HepG2 (cell line): ENCODE measurements around the gene ACADVL. TPM values are rescaled to one million over a fixed set of nuclear protein-coding genes. Genes with fewer than 3 reads are reported as not detected.

ENCODE experiments used
- ASH2L ChIP-seq: fragments of 300-600, 200-600 bp; sonication (generic); IDR thresholded peaks from 2 replicates; pipeline ENCODE4 v1.7.0; 2017; ENCODE audit warnings: low read depth, mild to moderate bottlenecking, moderate library complexity, mixed read lengths, low read length; ENCODE audit not compliant: insufficient read length
- HNRNPLL ChIP-seq: fragments of 200-400 bp; formaldehyde crosslinking; IDR thresholded peaks from 2 replicates; pipeline ENCODE4 v1.6.1; 2017; ENCODE audit warnings: mild to moderate bottlenecking, low read depth, low read length; ENCODE audit not compliant: poor library complexity, severe bottlenecking
- ISL2 ChIP-seq: sonication (generic); formaldehyde crosslinking; IDR thresholded peaks from 2 replicates; pipeline ENCODE4 v1.5.0; 2020; ENCODE audit warnings: missing genetic modification reagents
- NFAT5 ChIP-seq: sonication (generic); formaldehyde crosslinking; IDR thresholded peaks from 2 replicates; pipeline ENCODE4 v1.4.0; 2020; ENCODE audit warnings: missing genetic modification reagents
- POLR2AphosphoS2 ChIP-seq: IDR thresholded peaks from 2 replicates; pipeline ENCODE4 v1.6.1; 2011; ENCODE audit warnings: low read depth, low read length, improper control_type of control experiment
- ZBTB44 ChIP-seq: sonication (generic); formaldehyde crosslinking; IDR thresholded peaks from 2 replicates; pipeline ENCODE4 v1.4.0; 2020; ENCODE audit warnings: missing genetic modification reagents
- ZNF142 ChIP-seq: sonication (generic); formaldehyde crosslinking; IDR thresholded peaks from 2 replicates; pipeline ENCODE4 v1.4.0; 2020; ENCODE audit warnings: missing genetic modification reagents
- ZNF354B ChIP-seq: sonication (generic); formaldehyde crosslinking; IDR thresholded peaks from 2 replicates; pipeline ENCODE4 v1.8.0; 2022; ENCODE audit warnings: mild to moderate bottlenecking, missing genetic modification reagents
- ZNF724P ChIP-seq: sonication (generic); formaldehyde crosslinking; IDR thresholded peaks from 2 replicates; pipeline ENCODE4 v1.8.0; 2022; ENCODE audit warnings: missing genetic modification reagents, borderline replicate concordance
- ZNF749 ChIP-seq: sonication (generic); formaldehyde crosslinking; IDR thresholded peaks from 2 replicates; pipeline ENCODE4 v1.8.0; 2022; ENCODE audit warnings: mild to moderate bottlenecking, missing genetic modification reagents, moderate library complexity, borderline replicate concordance
- ZNF781 ChIP-seq: sonication (generic); formaldehyde crosslinking; IDR thresholded peaks from 2 replicates; pipeline ENCODE4 v1.5.1; 2020; ENCODE audit warnings: borderline replicate concordance, mild to moderate bottlenecking, missing genetic modification reagents; ENCODE audit errors: not compliant biosample characterization
- polyA plus RNA-seq, 8 experiments: library from polyadenylated mRNA; depleted of rRNA in 3 of 8; stranded (reverse) in 7 of 8; unstranded in 1 of 8; fragments of >200 nt; fragmentation: Illumina TruSeq in 4 of 8; extraction: Trizol in 4 of 8; gene quantifications; 2 replicates each; pipeline versions ENCODE4 v1.2.1 to v1.2.3, GENCODE V29; 2011 to 2016; ENCODE audit warnings: low read depth in 4 of 8, missing spikeins in 1 of 8, mixed read lengths in 1 of 8; ENCODE audit not compliant: insufficient read depth in 1 of 8
- total RNA-seq, 5 experiments: library from RNA; depleted of rRNA; stranded (reverse); fragments of >200 nt; fragmentation: Illumina TruSeq; extraction: Trizol; gene quantifications; 2 replicates each; pipeline ENCODE4 v1.2.3, GENCODE V29; 2016; ENCODE audit warnings: low read depth in 1 of 5
- TF ChIP-seq, protein P1 (sequence below): IDR thresholded peaks from 2 replicates; pipeline ENCODE4 v1.6.1; 2016; ENCODE audit warnings: low read depth, borderline replicate concordance
- TF ChIP-seq, protein P2 (sequence below): sonication (generic); formaldehyde crosslinking; IDR thresholded peaks from 2 replicates; pipeline ENCODE4 v1.5.0; 2020; ENCODE audit warnings: missing genetic modification reagents

ACADVL gene
- total and polyA plus RNA-seq, 2 of the 13 experiments (the other 11 are each of a cell fraction or from before 2014, with no cell fraction given) = 219 to 412 TPM

DNA sequence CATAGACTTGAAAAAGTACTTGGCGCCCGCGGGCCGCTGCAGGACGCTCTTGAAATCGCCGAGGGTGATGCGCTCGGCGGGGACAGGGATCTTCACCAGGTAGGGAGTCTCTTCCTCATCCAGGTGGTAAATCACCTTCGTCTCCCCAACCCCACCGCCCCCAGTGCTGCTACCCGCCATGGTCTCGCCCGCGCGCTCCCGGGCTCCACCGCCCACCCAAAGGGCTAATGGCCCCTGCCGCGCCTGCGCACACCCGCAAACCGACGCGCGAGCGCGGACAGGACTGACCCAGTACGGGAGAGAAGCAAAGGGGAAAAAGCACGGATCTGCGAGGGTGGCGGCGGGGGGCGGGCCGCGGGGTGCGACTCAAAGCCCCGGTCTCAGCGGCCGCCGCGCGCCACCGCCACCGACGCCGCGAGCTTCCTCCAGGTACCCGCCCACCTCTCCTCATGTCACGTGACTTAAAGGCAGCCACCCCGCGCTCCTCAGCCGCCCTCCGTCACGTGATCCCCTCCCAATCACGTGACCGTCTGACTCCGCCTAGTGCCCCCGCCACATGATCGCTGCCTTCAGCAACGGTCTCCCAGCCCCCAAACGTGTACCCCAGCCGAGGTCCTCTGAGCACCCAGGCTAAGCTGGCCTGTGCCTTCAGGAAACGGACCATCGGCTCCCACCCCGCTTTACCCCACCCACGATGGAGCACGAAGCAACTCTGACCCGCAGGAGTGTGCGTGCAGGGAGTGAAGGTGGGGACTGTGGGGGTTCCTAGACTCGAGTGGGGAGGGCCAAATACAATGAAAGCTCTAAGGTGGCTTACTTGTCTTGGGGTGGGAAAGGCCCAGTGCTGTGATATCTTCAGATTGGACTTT, 14.6 kb downstream of the ACADVL start, which contains the start of gene DVL2 (continued):
- TF ChIP-seq POLR2AphosphoS2 (no peak; the same call in 1 of the 2 replicates), ZBTB44 (CRISPR knock-in tag) (no peak), ZNF724P (no peak), HNRNPLL (peak; percentile 86), NFAT5 (CRISPR knock-in tag) (peak; percentile 72; the same call in 1 of the 2 replicates), ZNF781 (CRISPR knock-in tag) (no peak), ZNF749 (no peak), ASH2L (peak; percentile 73), ZNF142 (CRISPR knock-in tag) (peak; percentile 73; the same call in 1 of the 2 replicates), ZNF354B (CRISPR knock-in tag) (no peak), ISL2 (CRISPR knock-in tag) (peak; percentile 56; the same call in 1 of the 2 replicates)
- TF ChIP-seq, protein P1, sequence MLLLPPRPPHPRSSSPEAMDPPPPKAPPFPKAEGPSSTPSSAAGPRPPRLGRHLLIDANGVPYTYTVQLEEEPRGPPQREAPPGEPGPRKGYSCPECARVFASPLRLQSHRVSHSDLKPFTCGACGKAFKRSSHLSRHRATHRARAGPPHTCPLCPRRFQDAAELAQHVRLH (CRISPR knock-in tag) = peak; percentile 59; the same call in 1 of the 2 replicates
- TF ChIP-seq, protein P2, sequence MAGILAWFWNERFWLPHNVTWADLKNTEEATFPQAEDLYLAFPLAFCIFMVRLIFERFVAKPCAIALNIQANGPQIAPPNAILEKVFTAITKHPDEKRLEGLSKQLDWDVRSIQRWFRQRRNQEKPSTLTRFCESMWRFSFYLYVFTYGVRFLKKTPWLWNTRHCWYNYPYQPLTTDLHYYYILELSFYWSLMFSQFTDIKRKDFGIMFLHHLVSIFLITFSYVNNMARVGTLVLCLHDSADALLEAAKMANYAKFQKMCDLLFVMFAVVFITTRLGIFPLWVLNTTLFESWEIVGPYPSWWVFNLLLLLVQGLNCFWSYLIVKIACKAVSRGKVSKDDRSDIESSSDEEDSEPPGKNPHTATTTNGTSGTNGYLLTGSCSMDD (CRISPR knock-in tag) = no peak
